Sigmoid colon (tissue), 3 donors: ENCODE data around the gene ATP6V1G1.

Source experiments
- POLR2A ChIP-seq, 2 donors: fragments of 450-650 bp; IDR thresholded peaks; one replicate each; pipeline ENCODE4 v1.6.1; 2016; ENCODE audit warnings: antibody characterized with exemption in 2 of 2, mild to moderate bottlenecking in 2 of 2, moderate library complexity in 2 of 2
- TF ChIP-seq, protein P1 (sequence below), 4 experiments: fragments of 450-650 bp in 3 of 4; fragments of 200-600 bp in 1 of 4; IDR thresholded peaks; one replicate each; pipeline ENCODE4 v1.5.1; 2016 to 2019; ENCODE audit warnings: antibody characterized with exemption in 4 of 4, mild to moderate bottlenecking in 3 of 4, moderate library complexity in 2 of 4

DNA sequence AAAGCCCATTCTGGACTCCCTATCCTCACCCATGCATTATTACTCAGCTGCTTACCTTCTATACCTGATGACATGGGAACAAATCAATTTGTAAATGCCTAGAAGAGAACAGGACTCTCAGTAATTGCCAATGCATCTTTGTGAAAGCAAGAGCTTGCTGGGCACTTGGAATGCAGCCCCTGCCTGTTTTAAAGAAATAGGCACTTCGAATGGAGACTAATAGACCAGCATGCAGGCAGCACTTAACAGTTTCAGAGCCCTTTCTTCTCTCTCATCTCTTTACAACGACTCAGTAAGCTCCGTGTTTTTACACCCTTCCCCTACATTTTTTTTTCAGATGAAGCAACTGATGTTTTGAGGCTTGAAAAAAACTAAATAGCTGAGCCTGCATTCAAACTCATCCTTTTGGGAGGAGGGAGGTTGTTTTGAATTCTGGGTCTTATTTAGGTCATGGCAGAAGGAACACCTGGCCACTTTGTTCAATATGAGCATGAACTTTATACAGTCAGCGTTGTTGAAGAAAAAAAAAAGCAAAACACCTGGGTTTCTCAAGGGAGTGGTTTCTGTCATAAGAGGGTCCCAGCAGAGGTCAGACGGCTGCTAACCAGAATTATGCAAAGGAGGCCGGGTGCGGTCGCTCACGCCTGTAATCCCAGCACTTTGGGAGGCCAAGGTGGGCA, 47.7 kb upstream of the ATP6V1G1 start:
- TF ChIP-seq, protein P1, sequence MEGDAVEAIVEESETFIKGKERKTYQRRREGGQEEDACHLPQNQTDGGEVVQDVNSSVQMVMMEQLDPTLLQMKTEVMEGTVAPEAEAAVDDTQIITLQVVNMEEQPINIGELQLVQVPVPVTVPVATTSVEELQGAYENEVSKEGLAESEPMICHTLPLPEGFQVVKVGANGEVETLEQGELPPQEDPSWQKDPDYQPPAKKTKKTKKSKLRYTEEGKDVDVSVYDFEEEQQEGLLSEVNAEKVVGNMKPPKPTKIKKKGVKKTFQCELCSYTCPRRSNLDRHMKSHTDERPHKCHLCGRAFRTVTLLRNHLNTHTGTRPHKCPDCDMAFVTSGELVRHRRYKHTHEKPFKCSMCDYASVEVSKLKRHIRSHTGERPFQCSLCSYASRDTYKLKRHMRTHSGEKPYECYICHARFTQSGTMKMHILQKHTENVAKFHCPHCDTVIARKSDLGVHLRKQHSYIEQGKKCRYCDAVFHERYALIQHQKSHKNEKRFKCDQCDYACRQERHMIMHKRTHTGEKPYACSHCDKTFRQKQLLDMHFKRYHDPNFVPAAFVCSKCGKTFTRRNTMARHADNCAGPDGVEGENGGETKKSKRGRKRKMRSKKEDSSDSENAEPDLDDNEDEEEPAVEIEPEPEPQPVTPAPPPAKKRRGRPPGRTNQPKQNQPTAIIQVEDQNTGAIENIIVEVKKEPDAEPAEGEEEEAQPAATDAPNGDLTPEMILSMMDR (IDR thresholded peaks at IDR 0.05): no peak
- TF ChIP-seq POLR2A (IDR thresholded peaks at IDR 0.05): no peak
